GM18907 (cell line): ENCODE measurements around the gene ZMYM2.

Experiments
- ATAC-seq: cut with Tn5 transposase; IDR thresholded peaks from one replicate; pipeline ENCODE4 v1.9.1; 2021; ENCODE audit warnings: mild to moderate bottlenecking, moderate library complexity; ENCODE audit not compliant: unreplicated experiment

ZMYM2 gene

DNA sequence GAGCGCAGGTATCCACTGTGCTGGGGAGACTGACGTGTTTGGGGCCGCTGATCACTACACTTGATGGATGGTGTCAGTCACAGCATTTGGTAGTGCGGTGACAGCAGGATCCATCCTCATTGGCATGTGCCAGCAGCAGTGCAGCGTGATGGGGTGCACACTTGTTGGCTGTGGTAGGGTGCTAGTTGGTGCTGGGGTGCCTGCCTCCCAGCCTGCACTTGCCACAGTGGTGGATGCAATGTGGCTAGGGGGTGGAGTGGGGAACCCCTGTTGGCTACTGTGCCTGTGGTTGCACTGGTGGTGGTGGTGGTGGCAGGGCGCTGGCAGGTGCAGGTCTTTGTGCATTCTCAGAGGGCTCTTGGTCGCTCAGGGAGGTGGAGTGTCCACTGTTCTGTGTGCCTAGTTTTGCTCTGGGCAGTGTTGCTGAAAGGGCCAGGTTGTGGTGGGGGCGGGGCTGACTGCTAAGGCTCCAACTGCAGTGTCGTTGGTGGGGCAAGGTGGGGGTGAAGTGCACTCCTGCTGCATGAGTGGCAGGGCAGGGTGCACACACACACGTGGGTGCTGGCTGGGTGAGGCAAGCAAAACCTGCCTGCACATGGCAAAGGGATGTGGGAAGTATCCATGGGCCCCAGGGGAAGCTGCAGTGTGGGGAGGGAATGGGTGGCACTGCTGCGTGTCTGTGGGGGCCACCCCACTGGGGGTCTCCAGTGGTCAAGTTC lies 84.8 kb downstream of the ZMYM2 start:
- ATAC-seq, result no peak

- no peak for ATAC-seq
Measured at GRCh38 chr13:20044086-20044485, 85.6 kb downstream of the ZMYM2 start.

DNA sequence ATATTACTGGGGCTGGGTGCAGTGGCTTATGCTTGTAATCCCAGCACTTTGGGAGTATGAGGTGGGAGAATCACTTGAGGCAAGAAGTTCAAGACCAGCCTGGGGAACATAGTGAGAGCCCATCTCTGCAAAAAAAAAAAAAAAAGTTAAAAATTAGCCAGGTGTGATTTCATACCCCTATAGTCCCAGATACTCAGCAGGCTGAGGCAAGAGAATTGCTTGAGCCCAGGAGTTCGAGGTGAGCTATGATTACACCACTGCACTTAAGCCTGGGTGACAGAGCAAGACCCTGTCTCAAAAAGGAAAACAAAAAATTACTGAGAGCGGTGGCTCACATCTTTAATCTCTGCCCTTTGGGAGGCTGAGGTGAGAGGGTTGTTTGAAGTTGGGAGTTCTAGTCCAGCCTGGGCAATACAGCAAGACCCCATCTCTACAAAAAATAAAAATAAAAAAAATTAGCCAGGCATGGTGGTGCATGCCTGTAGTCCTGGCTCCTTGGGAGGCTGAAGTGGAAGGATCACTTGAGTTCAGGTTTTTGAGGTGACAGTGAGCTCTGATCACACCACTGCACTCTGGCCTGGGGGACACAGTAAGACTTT lies 87.5 kb downstream of the ZMYM2 start:
- no peak for ATAC-seq

- ATAC-seq, result peak; percentile 70
Measured at GRCh38 chr13:20049558-20050473, 91.3 kb downstream of the ZMYM2 start.

DNA sequence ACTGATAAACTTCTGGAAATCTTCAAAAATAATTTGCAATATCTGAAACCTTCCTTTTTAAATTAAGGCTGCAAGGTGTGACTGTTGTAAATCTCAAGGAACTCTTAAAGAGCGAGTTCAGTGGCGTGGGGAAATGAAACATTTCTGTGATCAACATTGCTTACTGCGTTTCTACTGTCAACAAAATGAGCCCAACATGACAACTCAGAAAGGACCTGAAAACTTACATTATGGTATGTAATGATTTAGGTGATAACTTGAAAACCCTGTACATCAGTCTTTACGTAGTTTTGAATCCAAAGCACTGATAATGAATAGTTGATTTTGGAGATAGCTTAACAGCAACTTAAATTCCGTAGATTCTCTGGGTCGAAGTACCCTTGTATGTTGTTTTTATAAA lies 92.8 kb downstream of the ZMYM2 start:
- ATAC-seq, result no peak

DNA sequence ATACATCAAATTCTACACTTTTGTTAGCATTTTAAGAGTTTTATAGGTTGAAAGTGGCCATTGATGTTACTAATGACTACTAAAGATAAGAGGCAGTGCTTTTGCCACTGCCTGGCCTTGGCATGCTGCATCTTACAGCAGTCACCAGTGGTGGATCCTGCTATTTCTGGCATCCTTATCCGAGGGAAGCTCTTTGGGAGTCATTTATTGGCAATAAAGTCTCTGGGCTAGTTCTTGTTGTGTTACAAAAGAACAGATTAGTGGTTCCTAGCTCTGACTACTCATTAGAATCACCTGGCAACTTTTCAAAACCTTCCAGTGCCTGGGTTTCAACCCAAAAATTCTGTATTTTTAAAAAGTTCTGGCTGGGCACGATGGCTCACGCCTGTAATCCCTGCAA lies 94.5 kb downstream of the ZMYM2 start:
- no peak for ATAC-seq

- ATAC-seq, result no peak
Measured at GRCh38 chr13:20053891-20054290, 95.4 kb downstream of the ZMYM2 start.

GRCh38 chr13:20054586-20054985 lies 96.1 kb downstream of the ZMYM2 start:
- no peak for ATAC-seq

DNA sequence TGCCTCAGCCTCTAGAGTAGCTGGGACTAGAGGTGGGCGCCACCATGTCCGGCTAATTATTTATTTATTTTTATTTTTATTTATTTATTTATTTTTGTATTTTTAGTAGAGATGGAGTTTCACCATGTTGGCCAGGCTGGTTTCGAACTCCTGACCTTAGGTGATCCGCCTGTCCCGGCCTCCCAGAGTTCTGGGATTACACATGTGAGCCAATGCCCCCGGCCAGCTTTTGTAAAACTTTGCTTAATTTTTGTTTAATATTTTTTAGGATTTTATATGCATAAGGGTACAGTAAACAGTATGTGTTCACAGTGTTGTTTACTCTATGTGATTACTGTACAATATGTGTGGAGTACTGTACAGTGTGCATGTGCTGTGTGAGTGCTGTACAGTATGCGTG lies 98.7 kb downstream of the ZMYM2 start:
- ATAC-seq, result no peak

DNA sequence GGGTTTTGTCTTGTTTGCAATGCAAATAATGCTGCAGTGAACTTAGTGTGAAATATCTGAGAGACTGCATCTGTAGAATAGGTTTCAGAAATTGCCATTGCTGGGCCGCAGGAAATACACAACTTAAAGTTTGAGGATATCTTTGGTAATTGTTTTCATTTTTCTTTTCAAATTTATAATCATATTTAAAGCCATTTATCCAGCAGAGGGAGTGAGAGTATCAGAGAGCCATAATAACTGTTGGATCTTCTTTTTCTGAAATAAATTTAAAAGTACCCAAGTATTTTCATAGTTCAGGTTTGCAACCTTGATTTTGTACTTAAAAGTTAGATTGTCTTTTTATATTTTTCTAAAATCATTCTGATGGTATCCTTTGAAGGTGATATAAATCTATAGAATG lies 99.4 kb downstream of the ZMYM2 start:
- no peak for ATAC-seq

- ATAC-seq, result no peak
Measured at GRCh38 chr13:20058476-20058875, 99.9 kb downstream of the ZMYM2 start.

DNA sequence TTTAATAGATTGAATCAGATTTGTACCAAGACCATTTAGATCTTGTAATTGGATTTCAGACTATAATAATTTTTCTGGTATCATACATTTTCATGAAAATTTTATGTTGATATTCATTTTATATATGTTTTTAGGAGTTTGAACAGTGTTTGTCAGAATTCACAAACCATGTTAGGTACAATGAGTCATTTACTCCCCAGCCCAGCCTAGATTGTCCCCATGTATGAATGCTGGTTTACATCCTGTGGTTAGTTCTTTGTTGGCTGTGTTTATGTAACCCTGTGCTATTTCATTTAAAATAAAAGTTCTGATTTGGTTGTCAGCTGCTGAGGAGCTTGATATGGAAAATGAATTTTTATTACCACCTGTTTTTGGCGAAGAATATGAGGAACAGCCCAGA lies 105.6 kb downstream of the ZMYM2 start:
- ATAC-seq, result no peak

- no peak for ATAC-seq
Measured at GRCh38 chr13:20065516-20065915, 107.0 kb downstream of the ZMYM2 start.

DNA sequence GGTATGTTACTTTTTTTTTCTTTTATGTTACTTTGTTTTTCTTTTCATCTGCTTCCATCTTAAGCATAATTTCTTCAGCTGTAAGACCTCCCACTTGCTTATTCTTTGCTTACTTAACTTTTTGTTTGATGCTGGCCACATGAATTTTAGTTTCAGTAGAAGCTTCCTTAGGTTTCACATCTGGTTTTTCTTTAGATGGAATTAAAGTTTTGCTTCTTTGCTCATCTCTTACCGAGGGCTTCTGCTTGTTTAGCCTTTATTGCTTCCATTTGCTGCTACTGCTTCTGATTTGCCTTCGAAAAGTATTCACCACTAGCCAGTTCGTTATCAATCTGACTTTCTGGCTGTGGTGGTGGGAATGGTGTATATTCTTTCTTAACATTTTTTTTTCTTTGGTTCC lies 111.4 kb downstream of the ZMYM2 start:
- no peak for ATAC-seq

DNA sequence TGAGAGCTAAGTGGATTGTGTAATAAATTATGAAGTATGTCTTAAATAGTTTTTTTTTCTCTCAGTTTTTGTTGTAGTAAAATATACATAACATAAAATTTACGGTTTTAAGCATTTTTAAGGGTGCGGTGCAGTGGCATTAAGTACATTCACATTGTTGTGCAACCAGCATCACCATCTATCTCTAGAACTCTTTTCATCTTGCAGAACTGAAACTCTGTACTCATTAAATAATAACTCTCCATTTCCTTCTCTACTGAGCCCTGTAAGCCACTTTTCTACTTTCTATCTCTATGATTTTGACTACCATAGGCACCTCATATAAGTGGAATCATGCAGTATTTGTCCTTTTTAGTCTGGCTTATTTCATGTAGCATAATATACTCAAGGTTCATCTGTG lies 115.2 kb downstream of the ZMYM2 start:
- ATAC-seq, result peak; percentile 93

DNA sequence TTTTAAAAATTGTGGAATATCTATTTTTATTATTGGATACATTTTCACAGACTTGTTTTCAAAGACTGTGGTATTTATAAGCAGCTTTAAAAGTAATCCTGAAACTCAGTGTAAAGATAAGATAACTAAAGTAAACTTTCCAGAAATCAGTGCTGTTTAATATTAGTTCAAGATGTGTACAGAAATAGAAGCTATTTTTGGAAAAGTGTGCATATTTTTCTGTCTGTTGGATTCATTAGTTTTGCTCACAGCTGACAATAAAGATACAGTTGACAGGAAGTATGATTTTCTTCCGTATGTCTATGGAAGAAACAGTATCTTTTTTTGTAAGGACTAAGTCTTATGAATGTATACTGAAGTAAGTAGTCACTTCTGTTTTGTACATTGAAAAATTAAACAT lies 116.4 kb downstream of the ZMYM2 start:
- no peak for ATAC-seq

- no peak for ATAC-seq
Measured at GRCh38 chr13:20077086-20077485, 118.6 kb downstream of the ZMYM2 start.

DNA sequence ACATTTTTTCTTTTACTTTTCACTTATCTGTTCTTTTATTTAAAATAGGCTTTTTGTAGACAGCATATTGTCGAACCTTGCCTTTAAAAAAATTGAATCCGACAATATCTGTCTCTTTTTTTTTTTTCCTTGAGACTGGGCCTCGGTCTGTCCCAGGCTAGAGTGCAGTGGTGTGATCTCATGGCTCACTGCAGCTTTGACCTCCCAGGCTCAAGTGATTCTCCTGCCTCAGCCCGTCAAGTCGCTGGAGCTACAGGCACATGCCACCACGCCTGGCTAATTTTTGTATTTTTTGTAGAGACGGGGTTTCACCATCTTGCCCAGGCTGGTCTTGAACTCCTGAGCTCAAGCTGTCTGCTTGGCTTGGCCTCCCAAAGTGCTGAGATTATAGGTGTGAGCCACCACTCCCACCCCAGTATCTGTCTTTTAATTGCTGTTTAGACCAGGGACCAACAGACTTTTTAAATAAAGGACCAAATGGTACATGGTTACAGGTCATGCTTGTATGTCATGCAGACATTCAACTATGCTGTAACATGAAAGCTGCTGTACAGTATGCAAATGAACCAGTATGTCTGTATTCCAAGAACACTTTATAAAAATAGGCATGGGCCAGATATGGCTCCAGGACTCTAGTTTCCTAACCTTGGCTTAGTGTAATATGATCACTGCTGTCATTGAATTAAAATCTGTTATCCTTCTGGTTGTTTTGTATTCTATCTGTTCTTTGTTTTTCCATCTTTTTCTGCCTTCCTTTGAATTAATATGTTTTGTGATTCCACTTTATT lies 122.0 kb downstream of the ZMYM2 start:
- no peak for ATAC-seq

GRCh38 chr13:20090349-20090748 lies 131.8 kb downstream of the ZMYM2 start:
- no peak for ATAC-seq

DNA sequence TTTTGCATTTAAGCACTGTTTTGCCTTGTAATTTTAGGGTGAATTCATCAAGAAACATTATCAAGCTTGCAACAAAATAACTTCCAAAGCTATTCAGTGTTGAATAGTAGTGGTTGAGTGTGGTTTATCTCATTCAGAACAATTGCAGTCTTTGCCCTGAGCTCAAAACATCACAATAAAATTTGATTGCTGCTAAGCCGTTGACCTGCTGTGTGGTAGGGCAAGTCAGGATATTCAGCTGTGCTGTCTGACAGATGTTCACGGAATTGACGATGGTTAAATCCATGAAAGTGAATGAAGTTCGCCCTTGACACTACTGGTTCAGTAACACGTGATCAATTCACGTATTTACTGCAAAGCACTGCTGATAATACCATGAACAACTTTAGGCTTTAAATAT lies 135.4 kb downstream of the ZMYM2 start:
- no peak for ATAC-seq

DNA sequence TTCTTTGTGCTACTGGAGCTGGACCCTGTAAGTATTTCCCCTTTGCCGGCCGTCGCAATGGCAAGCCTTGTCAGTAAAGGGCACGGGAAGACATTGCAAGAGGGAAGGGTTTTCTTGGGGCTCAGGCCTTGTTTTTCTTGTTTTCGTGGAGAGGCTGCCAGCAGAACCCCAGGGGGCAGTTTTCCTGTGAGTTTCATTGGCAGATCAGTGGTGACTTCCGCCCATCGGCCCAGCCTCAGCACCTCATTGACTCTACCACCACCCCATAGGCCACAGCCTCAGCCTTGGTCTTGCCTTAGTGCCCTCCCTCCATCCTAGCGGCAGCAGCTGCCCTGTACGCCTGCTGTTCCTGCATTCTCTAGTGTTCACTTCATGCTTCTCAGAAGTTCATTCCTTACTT lies 140.8 kb downstream of the ZMYM2 start:
- ATAC-seq, result no peak
